ENCODE data around the gene ZBTB7C. TPM values are rescaled to one million over a fixed set of nuclear protein-coding genes. Genes with fewer than 3 reads are reported as not detected.

ZBTB7C gene
- total and polyA plus RNA-seq, 9 of the 15 experiments (the other 6 are each of a cell fraction or from before 2014, with no cell fraction given): not detected

DNA sequence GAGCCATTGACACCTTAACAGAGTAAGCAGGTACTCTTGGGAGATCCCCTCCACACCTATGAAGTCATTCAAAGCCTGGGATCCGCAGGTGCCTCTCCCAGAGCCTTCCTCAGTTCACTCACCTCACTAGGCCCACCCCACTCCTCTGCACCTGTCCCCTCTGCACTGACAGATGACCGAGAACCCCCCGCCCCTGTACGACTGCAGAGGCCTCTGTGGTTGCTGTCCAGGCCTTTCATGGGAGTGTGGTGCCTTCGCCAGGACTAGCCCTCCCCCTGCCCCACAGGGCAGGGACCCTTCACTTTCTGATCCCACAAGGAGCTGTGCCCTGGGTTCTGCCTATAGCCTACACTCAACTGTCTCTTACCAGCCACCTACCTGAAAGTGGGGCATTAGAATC, 238.5 kb downstream of the ZBTB7C start (continued):
- no peak for TF ChIP-seq ESRRB (CRISPR knock-in tag; IDR thresholded peaks at IDR 0.05; ENCODE audit: borderline replicate concordance)
- no peak for TF ChIP-seq KAT7 (CRISPR knock-in tag; IDR thresholded peaks at IDR 0.05; ENCODE audit: borderline replicate concordance)
- TF ChIP-seq FUS (optimal IDR thresholded peaks at IDR 0.05; ENCODE audit: low read depth, low read length): no peak
- TF ChIP-seq RNF2 (IDR thresholded peaks at IDR 0.05): no peak
- TF ChIP-seq, protein P1, sequence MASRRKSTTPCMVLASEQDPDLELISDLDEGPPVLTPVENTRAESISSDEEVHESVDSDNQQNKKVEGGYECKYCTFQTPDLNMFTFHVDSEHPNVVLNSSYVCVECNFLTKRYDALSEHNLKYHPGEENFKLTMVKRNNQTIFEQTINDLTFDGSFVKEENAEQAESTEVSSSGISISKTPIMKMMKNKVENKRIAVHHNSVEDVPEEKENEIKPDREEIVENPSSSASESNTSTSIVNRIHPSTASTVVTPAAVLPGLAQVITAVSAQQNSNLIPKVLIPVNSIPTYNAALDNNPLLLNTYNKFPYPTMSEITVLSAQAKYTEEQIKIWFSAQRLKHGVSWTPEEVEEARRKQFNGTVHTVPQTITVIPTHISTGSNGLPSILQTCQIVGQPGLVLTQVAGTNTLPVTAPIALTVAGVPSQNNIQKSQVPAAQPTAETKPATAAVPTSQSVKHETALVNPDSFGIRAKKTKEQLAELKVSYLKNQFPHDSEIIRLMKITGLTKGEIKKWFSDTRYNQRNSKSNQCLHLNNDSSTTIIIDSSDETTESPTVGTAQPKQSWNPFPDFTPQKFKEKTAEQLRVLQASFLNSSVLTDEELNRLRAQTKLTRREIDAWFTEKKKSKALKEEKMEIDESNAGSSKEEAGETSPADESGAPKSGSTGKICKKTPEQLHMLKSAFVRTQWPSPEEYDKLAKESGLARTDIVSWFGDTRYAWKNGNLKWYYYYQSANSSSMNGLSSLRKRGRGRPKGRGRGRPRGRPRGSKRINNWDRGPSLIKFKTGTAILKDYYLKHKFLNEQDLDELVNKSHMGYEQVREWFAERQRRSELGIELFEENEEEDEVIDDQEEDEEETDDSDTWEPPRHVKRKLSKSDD (conservative IDR thresholded peaks at IDR 0.05; ENCODE audit: low read length): no peak
- TF ChIP-seq HDAC2 (IDR thresholded peaks at IDR 0.05): no peak
- TF ChIP-seq POLR2G (IDR thresholded peaks at IDR 0.05; ENCODE audit: low read depth, low read length): no peak
- no peak for TF ChIP-seq RFX7 (CRISPR knock-in tag; IDR thresholded peaks at IDR 0.05)
- TF ChIP-seq ZNF274 (IDR thresholded peaks at IDR 0.05; ENCODE audit: borderline replicate concordance, low read depth, low read length): no peak
- TF ChIP-seq ZNF263 (CRISPR knock-in tag; IDR thresholded peaks at IDR 0.05; ENCODE audit: borderline replicate concordance): no peak
- TF ChIP-seq, protein P2, sequence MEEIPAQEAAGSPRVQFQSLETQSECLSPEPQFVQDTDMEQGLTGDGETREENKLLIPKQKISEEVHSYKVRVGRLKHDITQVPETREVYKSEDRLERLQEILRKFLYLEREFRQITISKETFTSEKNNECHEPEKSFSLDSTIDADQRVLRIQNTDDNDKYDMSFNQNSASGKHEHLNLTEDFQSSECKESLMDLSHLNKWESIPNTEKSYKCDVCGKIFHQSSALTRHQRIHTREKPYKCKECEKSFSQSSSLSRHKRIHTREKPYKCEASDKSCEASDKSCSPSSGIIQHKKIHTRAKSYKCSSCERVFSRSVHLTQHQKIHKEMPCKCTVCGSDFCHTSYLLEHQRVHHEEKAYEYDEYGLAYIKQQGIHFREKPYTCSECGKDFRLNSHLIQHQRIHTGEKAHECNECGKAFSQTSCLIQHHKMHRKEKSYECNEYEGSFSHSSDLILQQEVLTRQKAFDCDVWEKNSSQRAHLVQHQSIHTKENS (CRISPR knock-in tag; IDR thresholded peaks at IDR 0.05): no peak
- no peak for TF ChIP-seq ZNF41 (CRISPR knock-in tag; conservative IDR thresholded peaks at IDR 0.05)
- no peak for TF ChIP-seq DPF2 (IDR thresholded peaks at IDR 0.05)
- TF ChIP-seq HCFC1 (IDR thresholded peaks at IDR 0.05; ENCODE audit: low read depth, low read length): no peak
- no peak for TF ChIP-seq ZNF778 (CRISPR knock-in tag; IDR thresholded peaks at IDR 0.05)

All from K562 (cell line).